SU-DHL-6 (cell line): ENCODE results near the gene CNBD2.
"Not testable (repeated sequence)": the region's sequence is repeated elsewhere in the genome, so short reads cannot be mapped to it uniquely, and the experiment has no call there.

Source experiments
- EZH2phosphoT487 ChIP-seq: fragments of 200-600 bp; sonication (generic), shearing (Covaris generic); conservative IDR thresholded peaks from 2 replicates; pipeline ENCODE4 v1.6.1; 2018; ENCODE audit warnings: mild to moderate bottlenecking, antibody characterized with exemption, low read length, moderate library complexity, mixed read lengths
- TF ChIP-seq, protein P1 (sequence below): fragments of 200-600 bp; sonication (generic); IDR thresholded peaks from one replicate; pipeline ENCODE4 v1.5.1; 2017; ENCODE audit warnings: antibody characterized with exemption, mild to moderate bottlenecking, low read length, moderate library complexity; ENCODE audit not compliant: insufficient read depth, poor library complexity, severe bottlenecking

DNA sequence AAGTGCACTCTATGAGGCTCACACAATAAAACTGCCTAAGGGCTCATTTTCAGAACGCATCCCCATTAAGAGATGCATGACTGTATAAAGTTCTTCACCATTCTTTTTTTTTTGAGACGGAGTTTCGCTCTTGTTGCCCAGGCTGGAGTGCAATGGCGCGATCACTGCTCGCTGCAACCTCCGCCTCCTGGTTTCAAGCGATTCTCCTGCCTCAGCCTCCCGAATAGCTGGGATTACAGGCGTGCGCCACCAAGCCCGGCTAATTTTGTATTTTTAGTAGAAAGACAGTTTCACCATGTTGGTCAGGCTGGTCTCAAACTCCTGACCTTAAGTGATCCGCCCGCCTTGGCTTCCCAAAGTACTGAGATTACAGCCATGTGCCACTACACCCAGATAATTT lies 16.3 kb upstream of the CNBD2 start:
- TF ChIP-seq, protein P1, sequence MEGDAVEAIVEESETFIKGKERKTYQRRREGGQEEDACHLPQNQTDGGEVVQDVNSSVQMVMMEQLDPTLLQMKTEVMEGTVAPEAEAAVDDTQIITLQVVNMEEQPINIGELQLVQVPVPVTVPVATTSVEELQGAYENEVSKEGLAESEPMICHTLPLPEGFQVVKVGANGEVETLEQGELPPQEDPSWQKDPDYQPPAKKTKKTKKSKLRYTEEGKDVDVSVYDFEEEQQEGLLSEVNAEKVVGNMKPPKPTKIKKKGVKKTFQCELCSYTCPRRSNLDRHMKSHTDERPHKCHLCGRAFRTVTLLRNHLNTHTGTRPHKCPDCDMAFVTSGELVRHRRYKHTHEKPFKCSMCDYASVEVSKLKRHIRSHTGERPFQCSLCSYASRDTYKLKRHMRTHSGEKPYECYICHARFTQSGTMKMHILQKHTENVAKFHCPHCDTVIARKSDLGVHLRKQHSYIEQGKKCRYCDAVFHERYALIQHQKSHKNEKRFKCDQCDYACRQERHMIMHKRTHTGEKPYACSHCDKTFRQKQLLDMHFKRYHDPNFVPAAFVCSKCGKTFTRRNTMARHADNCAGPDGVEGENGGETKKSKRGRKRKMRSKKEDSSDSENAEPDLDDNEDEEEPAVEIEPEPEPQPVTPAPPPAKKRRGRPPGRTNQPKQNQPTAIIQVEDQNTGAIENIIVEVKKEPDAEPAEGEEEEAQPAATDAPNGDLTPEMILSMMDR = not testable (repeated sequence)
- TF ChIP-seq EZH2phosphoT487 = not testable (repeated sequence)
